Measurements from ENCODE around the gene JADE2. TPM values are rescaled to one million over a fixed set of nuclear protein-coding genes. Genes with fewer than 3 reads are reported as not detected.
"Not testable (repeated sequence)": the region's sequence is repeated elsewhere in the genome, so short reads cannot be mapped to it uniquely, and the experiment has no call there.

The JADE2 gene
- total RNA-seq, 1 donor from 2014 or later: 26.3 TPM

DNA sequence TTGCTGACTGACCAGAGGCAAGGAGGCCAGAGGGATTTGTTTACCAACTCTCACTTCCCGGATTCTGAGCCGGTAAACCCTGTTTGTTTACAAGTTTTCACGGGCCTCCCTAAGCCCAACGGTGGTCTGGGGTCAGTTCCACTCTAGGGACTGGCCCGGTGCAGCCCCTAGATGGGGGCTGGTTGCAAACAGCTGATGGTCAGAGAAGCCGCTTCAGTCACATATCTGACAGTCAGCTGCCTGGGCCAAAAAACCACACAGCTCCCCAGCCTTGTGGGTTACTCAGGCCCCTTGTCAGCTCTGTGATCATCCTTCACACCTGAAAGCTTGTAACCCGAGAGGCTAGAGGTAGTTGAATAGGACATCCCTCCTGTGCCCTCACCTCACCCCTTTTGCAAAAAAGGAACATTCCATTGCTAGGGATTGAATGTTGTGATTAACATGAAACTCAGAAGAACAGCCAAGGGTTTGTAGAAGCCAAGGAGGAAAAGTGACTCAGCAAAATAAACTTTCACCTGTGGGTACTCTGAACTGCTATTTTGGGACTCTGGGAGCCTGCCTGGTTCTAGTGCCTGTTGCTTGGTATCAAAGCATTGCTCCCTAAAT, 66.8 kb downstream of the JADE2 start:
- Histone ChIP-seq H3K27ac (replicated peaks) (peak overlapping the region; percentile 80), H3K27me3 (ENCODE audit: low read depth) (no peaks in the 10 kb centered on the region), H3K4me1 (peaks cover 37% of the 10 kb centered on the region), H3K4me3 (no peak overlapping the region), H3K36me3 (no peaks in the 10 kb centered on the region), H3K9me3 (replicated peaks) (no peaks in the 10 kb centered on the region)
- no peak for DNase-seq
- intact Hi-C loops (cut with micrococcal nuclease): no loop called here
- no peak for TF ChIP-seq CTCF (IDR thresholded peaks at IDR 0.05; ENCODE audit: borderline replicate concordance)

DNA sequence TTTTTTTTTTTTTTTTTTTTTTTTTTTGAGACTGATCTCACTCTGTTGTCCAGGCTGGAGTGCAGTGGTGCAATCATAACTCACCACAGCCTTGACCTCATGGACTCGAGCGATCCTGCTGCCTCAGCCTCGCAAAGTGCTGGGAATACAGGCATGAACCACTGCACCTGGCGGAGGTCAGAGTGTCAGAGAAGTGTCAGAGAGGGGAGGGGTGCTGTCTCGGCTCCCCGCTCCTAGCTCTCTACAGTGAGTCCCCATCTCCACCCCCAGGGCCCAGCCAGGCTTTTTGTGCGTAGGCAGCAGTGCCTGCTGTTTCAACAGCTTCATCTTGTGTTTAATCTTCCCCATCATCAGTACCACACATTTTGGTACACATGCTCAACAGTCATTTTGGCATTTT, 68.9 kb downstream of the JADE2 start:
- no peak for DNase-seq

DNA sequence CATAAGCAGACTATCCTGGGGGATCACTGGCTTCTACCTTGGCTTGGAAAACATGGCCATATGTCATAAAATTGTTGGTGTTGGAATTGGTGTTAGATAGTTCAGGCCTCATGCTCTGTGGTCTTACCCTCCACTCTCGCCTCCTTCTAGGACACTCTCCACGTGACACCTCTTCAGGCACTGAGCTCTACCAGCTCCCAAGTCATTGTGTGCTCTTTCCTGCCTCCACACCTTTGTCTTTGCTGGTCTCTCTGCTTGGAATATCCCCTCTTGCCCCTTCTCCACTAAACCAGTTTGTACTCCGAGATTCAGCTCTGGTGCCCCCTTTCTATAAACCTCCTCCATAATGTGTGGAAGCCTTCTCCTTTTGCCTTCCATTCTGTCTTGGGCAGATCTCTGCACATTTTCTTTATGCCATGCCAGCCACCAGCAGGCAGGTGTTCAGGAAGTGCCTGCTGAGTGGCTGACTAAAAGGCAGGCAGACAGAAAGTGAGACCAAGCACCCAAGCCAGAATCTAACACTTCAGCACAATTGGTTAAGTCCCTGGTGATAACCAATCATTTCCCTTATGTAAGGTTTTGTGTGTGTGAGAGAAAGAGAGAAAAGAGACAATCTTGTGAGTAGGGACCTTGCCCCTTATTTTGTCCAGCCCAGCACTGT, 69.5 kb downstream of the JADE2 start:
- intact Hi-C loops (cut with micrococcal nuclease): no loop called here
- no peak for DNase-seq
- peak overlapping the region; percentile 80 for H3K27ac ChIP-seq (replicated peaks)

More for the DNA sequence above, 68.9 kb downstream of the JADE2 start:
- no peak for TF ChIP-seq CTCF (IDR thresholded peaks at IDR 0.05; ENCODE audit: borderline replicate concordance)
- Histone ChIP-seq H3K27ac (replicated peaks) (no peak overlapping the region), H3K27me3 (ENCODE audit: low read depth) (no peaks in the 10 kb centered on the region), H3K4me1 (peaks cover 37% of the 10 kb centered on the region), H3K4me3 (no peak overlapping the region), H3K36me3 (no peaks in the 10 kb centered on the region), H3K9me3 (replicated peaks) (no peaks in the 10 kb centered on the region)
- intact Hi-C loops (cut with micrococcal nuclease): no loop called here

DNA sequence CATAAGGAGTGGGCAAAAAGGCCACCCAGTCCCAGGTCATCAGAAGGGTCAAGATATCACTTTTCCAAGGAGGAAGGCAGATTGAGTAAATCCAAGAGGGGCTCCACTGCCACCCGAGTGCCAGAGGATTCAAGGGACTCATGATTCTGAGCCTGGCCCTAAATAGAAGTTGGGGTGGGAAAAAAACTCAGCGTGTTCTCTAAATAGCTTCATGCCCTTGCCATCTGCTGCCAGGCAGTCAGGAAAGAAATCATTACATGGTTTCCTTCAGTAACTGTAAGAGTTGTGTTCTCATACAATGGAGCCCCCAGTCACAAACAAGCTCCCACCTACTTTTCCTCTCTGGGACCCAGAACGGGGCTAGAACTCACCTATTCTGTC, 70.0 kb downstream of the JADE2 start:
- peak overlapping the region; percentile 80 for H3K27ac ChIP-seq (replicated peaks)
- no peak overlapping the region for H3K4me3 ChIP-seq
- no peak for DNase-seq
- H3K27me3 ChIP-seq (ENCODE audit: low read depth): no peaks in the 10 kb centered on the region
- H3K36me3 ChIP-seq: no peaks in the 10 kb centered on the region
- no peak for TF ChIP-seq CTCF (IDR thresholded peaks at IDR 0.05; ENCODE audit: borderline replicate concordance)
- peaks cover 37% of the 10 kb centered on the region for H3K4me1 ChIP-seq
- intact Hi-C loops (cut with micrococcal nuclease): no loop called here
- H3K9me3 ChIP-seq (replicated peaks): no peaks in the 10 kb centered on the region

More for the DNA sequence above, 69.5 kb downstream of the JADE2 start:
- H3K36me3 ChIP-seq: no peaks in the 10 kb centered on the region
- no peak for TF ChIP-seq CTCF (IDR thresholded peaks at IDR 0.05; ENCODE audit: borderline replicate concordance)
- H3K9me3 ChIP-seq (replicated peaks): no peaks in the 10 kb centered on the region
- H3K27me3 ChIP-seq (ENCODE audit: low read depth): no peaks in the 10 kb centered on the region
- no peak overlapping the region for H3K4me3 ChIP-seq
- H3K4me1 ChIP-seq: peaks cover 37% of the 10 kb centered on the region

DNA sequence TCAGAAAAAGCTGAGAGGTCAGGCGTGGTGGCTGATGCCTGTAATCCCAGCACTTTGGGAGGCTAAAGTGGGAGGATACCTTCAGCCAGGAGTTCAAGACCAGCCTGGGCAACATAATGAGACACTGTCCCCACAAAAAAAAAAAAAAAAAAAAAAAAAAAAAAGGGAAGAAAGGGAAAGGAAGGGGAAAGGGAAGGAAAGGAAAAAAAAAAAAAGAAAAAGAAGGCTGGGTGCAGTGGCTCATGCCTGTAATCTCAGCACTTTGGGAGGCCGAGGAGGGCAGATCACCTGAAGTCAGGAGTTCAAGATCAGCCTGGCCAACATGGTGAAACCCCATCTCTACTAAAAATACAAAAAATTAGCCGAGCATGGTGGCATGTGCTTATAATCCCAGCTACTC, 74.3 kb downstream of the JADE2 start:
- H3K4me3 ChIP-seq; H3K4me1 ChIP-seq; H3K27ac ChIP-seq (replicated peaks); intact Hi-C loops (cut with micrococcal nuclease); H3K9me3 ChIP-seq (replicated peaks); H3K27me3 ChIP-seq (ENCODE audit: low read depth); DNase-seq: not testable (repeated sequence)
- H3K36me3 ChIP-seq: peaks cover 25% of the 10 kb centered on the region

DNA sequence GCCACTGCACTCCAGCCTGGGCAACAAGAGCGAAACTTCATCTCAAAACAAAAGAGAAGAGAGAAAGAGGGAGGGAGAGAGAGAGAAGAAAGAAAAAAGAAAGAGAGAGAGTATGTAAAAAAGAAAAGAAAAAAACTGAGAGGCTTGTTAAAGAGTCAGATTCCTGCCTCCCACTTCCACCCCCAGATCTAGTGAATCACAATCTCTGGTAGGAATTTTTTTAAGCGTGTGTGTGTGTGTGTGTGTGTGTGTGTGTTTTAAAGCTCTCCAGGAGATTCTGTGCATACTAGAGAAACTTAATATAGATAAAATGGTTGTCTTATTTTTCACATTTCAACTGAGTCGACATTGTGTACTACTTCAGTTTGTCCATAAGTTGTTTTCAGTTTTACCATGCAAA, 75.1 kb downstream of the JADE2 start:
- Histone ChIP-seq H3K4me1 (no peaks in the 10 kb centered on the region), H3K27ac (replicated peaks) (no peak overlapping the region), H3K9me3 (replicated peaks) (no peaks in the 10 kb centered on the region), H3K36me3 (peaks cover 33% of the 10 kb centered on the region), H3K27me3 (ENCODE audit: low read depth) (no peaks in the 10 kb centered on the region), H3K4me3 (no peak overlapping the region)
- no peak for TF ChIP-seq CTCF (IDR thresholded peaks at IDR 0.05; ENCODE audit: borderline replicate concordance)
- intact Hi-C loops (cut with micrococcal nuclease): no loop called here
- DNase-seq: no peak
